Measurements from ENCODE around the gene FPR1. TPM values are rescaled to one million over a fixed set of nuclear protein-coding genes. Genes with fewer than 3 reads are reported as not detected.

FPR1 gene
- 97.6 TPM for total RNA-seq
- long read RNA-seq, transcript FPR1-201 (2 exons, 1,930 nt), result major isoform, 85 of 117 reads
- long read RNA-seq, transcript FPR1-203 (3 exons, 1,965 nt), result minor isoform, 18 of 117 reads
- long read RNA-seq, partial matches to known transcripts, result 0 of 117 reads
- long read RNA-seq, other reads (novel, unspliced or antisense), result 14 of 117 reads

DNA sequence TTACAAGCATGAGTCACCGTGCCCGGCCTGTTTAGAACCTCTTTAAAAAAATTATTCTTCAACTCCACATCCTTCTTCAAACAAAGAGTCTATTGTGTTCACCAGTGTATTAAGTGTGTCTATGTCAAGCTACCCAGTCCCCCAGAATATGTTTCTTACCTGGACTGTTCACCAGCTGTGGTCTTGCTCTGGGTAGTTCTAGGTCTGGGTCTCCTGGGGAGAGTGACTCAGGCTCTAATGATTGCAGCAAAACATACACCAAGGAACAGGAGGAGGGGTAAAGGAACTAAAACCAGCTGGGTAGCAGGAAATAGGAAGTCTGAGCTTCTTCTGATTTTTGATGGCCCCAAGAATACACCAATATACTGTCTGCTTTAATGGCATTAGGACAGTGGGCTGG is at the start of gene FPR1:
TSS of gene FPR1 (minus strand) at position 224 of the 400 bp plus-strand sequence. CDS start 4,884 bp downstream, outside the sequence.
- no peak for DNase-seq (ENCODE audit: low spot score)

- no peak for DNase-seq (ENCODE audit: low spot score)
Observed at GRCh38 chr19:51800473-51801244, 49.0 kb upstream of the FPR1 start.

- no peak for DNase-seq (ENCODE audit: low spot score)
Observed at GRCh38 chr19:51799774-51800472, 48.2 kb upstream of the FPR1 start.

GRCh38 chr19:51799034-51799773 is 47.5 kb upstream of the FPR1 start:
- no peak for DNase-seq (ENCODE audit: low spot score)

DNA sequence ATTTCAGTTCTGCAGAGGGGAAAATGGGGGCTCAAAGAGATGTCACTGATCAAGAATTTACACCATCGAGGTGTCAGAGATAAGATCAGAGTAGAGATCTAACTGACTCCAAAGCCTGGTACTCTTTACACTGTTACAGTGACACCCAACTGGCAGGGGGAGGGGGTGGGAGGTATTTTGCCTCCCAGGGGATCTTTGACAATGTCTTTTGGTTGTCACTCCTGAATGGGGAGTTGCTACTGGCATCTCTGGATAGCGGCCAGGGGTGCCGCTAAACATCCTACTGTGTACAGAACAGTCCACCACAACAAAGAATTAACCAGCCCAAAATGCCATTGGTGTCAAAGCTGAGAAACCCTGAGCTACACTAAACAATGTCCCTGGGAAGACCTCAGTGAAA is 46.4 kb upstream of the FPR1 start:
- no peak for DNase-seq (ENCODE audit: low spot score)

- DNase-seq (ENCODE audit: low spot score), result no peak
Observed at GRCh38 chr19:51797480-51797879, 45.8 kb upstream of the FPR1 start.

- no peak for DNase-seq (ENCODE audit: low spot score)
Observed at GRCh38 chr19:51796195-51796679, 44.6 kb upstream of the FPR1 start.

- DNase-seq (ENCODE audit: low spot score), result no peak
Observed at GRCh38 chr19:51794885-51795490, 43.3 kb upstream of the FPR1 start, which contains the start of gene FPR3. TSS of gene FPR3 (plus strand) at chr19:51795157. CDS start at chr19:51823749, 28,592 bp downstream.

- no peak for DNase-seq (ENCODE audit: low spot score)
Observed at GRCh38 chr19:51793994-51794393, 42.3 kb upstream of the FPR1 start.

DNA sequence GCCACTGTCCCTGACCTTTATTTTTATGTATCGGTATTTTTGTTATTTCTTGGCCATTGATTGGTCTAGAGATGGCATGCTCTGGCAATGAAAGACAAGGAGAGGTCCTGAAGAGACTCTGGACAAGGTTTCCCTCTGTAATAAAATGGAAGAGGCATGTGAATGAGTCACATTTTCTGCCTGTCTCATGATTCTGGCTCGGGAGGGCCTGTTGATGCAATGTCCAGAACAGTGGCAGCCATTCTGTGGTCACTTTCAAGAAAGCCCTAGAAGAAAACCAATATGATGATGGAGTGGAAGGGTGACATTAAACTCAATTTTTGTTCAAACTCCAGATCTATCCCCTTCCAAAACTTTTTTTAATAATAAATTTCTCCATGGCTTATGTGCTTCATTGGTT is 41.3 kb upstream of the FPR1 start:
- no peak for DNase-seq (ENCODE audit: low spot score)

DNA sequence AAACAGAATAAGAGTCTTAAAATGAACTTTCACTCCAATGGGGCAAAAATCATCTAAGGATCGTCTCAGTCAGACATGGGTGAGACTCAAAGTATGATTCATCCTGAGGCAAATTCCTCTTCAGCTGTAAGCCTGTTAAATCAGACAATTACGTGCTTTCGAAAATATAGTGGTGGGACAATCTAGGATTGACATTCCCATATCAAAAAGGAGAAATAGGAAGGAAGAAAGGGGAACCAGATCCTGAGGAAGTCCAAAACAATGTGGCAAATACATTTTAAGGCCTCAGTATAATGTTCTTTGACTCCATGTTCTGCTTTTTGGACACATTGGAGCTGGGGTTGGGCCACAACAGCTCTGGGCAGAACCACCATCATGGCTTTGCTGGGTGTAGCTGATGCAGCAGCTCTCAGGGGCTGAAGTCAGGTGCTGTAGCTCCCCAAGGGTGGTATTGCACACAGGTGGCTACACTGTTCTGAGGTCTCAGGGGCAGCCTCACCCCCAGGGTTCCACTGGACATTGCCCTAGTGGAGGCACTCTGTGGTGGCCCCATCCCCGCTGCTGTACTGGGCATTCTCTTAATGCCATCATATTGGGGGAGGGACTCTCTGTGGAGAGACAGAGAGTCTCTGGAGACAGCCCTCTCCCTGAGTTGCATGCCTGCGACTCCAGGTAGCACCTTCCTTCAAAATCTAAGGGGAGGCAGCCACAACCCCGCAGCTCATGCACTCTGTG is 37.5 kb upstream of the FPR1 start:
- DNase-seq (ENCODE audit: low spot score), result no peak

DNA sequence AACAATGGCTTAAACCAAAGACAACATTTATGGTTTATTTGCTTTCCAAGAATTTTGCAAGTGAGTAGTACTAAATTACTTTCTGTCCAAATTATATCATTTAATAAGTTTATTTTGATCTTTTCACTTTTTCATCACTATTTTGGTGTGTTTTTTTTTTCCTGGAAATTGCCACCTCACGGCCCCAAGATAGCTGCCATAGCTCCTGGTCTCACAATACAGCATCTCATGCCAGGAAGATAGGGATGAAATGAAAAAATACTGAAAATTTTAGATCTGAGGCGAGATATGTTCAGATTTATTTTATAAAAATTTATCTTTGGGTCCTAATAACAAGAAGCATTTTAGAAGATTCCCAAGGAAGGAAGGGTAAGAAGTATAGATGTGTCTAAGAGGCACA is 36.4 kb upstream of the FPR1 start:
- no peak for DNase-seq (ENCODE audit: low spot score)

- DNase-seq (ENCODE audit: low spot score), result no peak
Observed at GRCh38 chr19:51786646-51787494, 35.2 kb upstream of the FPR1 start.

DNA sequence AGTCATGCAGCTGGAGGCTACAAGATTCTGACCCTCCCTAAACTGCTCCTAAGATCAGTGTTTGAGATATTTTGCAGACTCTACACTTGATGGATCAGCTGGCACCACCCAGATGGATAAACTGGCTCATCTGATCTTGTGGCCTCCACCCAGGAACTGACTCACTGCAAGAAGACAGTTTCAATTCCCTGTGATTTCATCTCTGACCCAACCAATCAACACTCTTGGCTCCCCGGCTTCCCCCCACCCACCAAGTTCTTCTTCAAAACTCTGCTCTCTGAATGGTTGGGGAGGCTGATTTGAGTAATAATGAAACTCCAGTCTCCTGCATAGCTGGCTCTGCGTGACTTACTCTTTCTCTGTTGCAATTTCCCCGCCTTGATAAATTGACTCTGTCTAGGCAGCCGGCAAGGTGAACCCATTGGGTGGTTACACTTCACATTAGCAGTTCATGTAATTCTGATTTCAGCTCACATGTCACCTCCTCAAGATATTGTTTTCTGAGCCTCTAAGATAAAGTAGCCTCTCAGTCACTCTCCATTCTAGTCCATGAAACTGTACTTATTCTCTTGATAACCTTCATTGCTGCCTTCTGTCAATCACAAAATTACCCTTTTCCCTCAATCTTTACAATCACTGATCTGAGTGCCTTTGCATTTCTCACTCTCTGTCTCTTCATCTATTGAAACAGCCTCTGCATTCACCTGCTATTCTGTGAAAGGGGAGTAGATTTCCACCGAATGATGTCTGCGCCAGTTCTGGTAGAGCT is 33.4 kb upstream of the FPR1 start:
- DNase-seq (ENCODE audit: low spot score), result no peak

- no peak for DNase-seq (ENCODE audit: low spot score)
Observed at GRCh38 chr19:51784109-51784785, 32.6 kb upstream of the FPR1 start.

- no peak for DNase-seq (ENCODE audit: low spot score)
Observed at GRCh38 chr19:51783372-51783771, 31.7 kb upstream of the FPR1 start.

DNA sequence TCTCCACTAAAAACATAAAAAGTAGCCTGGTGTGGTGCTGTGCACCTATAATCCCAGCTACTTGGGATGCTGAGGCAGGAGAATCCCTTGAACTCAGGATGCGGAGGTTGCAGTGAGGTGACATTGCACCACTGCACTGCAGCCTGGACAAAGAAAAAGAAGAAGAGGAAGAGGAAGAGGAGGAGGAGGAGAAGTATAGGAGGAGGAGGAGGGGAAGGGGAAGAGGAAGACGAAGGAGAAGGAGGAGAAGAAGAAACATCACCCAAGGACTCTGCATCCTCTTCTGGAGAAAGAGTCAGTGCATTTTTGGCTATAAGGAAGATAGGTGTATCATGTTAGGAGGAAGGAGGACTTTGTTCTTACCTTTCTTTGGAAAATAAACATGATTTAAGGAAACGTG is 30.3 kb upstream of the FPR1 start:
- DNase-seq (ENCODE audit: low spot score), result no peak

DNA sequence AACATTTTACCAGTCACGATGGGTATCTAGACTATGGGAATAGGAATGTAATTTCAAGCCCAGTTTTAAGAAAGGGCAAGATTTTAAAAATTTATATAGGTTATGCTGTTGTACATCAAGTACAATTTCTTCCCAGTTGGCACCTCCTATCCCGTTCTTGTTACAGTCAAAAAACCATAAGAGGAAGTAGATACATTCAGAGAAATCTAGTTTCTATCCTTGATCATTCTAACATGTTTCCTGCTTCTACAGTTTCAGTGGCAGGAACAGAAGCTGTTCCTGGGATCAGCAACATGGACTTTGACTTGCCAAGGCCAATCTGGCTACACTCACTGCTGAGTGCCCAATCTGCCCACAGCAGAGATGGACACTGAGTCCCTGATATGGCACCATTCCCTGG is 28.6 kb upstream of the FPR1 start:
- no peak for DNase-seq (ENCODE audit: low spot score)
